GM21825 (cell line): ENCODE measurements around the gene SPIRE1.

Source experiments
- ATAC-seq: cut with Tn5 transposase; IDR thresholded peaks from one replicate; pipeline ENCODE4 v1.9.1; 2021; ENCODE audit warnings: mild to moderate bottlenecking, moderate library complexity; ENCODE audit not compliant: unreplicated experiment

SPIRE1 gene

GRCh38 chr18:12657684-12658425, at the start of gene SPIRE1:
Gene SPIRE1 (minus strand): TSS chr18:12658107. CDS start chr18:12657866, 241 bp downstream.
- peak; percentile 63 for ATAC-seq

GRCh38 chr18:12703664-12704063, 45.8 kb upstream of the SPIRE1 start:
- ATAC-seq = no peak

GRCh38 chr18:12703096-12703567, 45.2 kb upstream of the SPIRE1 start:
- no peak for ATAC-seq

- peak; percentile 81 for ATAC-seq
Measured at GRCh38 chr18:12702221-12703095, 44.6 kb upstream of the SPIRE1 start, which contains the start of the genes CEP76 and PSMG2. Gene CEP76 (minus strand): TSS chr18:12702723. CDS start chr18:12702548, 175 bp downstream. Gene PSMG2 (plus strand): TSS chr18:12703042. CDS start chr18:12703108, 66 bp downstream.

- ATAC-seq = no peak
Measured at GRCh38 chr18:12701161-12701560, 43.3 kb upstream of the SPIRE1 start.

- ATAC-seq = no peak
Measured at GRCh38 chr18:12699747-12700146, 41.8 kb upstream of the SPIRE1 start.

- ATAC-seq = no peak
Measured at GRCh38 chr18:12694032-12694431, 36.1 kb upstream of the SPIRE1 start.

- no peak for ATAC-seq
Measured at GRCh38 chr18:12692206-12692605, 34.3 kb upstream of the SPIRE1 start.

GRCh38 chr18:12689256-12689850, 31.4 kb upstream of the SPIRE1 start:
- no peak for ATAC-seq

- no peak for ATAC-seq
Measured at GRCh38 chr18:12686100-12686499, 28.2 kb upstream of the SPIRE1 start.

- ATAC-seq = no peak
Measured at GRCh38 chr18:12679183-12679786, 21.4 kb upstream of the SPIRE1 start.

GRCh38 chr18:12668041-12668440, 10.1 kb upstream of the SPIRE1 start:
- ATAC-seq = no peak

- ATAC-seq = no peak
Measured at GRCh38 chr18:12659904-12660605, 2.1 kb upstream of the SPIRE1 start.

GRCh38 chr18:12658426-12659138, 675 bp upstream of the SPIRE1 start:
- no peak for ATAC-seq

- ATAC-seq = peak; percentile 23
Measured at GRCh38 chr18:12656938-12657683, 796 bp downstream of the SPIRE1 start.

- ATAC-seq = no peak
Measured at GRCh38 chr18:12656605-12656937, 1.3 kb downstream of the SPIRE1 start.

- ATAC-seq = no peak
Measured at GRCh38 chr18:12654971-12655370, 2.9 kb downstream of the SPIRE1 start.

GRCh38 chr18:12652861-12653401, 5.0 kb downstream of the SPIRE1 start:
- ATAC-seq = no peak

- ATAC-seq = no peak
Measured at GRCh38 chr18:12651651-12652050, 6.3 kb downstream of the SPIRE1 start.
